ENCODE results near the gene ZNF320. TPM values are rescaled to one million over a fixed set of nuclear protein-coding genes. Genes with fewer than 3 reads are reported as not detected.

Gene ZNF320
- 1.6 and 1.8 TPM in 2 replicates for total RNA-seq

DNA sequence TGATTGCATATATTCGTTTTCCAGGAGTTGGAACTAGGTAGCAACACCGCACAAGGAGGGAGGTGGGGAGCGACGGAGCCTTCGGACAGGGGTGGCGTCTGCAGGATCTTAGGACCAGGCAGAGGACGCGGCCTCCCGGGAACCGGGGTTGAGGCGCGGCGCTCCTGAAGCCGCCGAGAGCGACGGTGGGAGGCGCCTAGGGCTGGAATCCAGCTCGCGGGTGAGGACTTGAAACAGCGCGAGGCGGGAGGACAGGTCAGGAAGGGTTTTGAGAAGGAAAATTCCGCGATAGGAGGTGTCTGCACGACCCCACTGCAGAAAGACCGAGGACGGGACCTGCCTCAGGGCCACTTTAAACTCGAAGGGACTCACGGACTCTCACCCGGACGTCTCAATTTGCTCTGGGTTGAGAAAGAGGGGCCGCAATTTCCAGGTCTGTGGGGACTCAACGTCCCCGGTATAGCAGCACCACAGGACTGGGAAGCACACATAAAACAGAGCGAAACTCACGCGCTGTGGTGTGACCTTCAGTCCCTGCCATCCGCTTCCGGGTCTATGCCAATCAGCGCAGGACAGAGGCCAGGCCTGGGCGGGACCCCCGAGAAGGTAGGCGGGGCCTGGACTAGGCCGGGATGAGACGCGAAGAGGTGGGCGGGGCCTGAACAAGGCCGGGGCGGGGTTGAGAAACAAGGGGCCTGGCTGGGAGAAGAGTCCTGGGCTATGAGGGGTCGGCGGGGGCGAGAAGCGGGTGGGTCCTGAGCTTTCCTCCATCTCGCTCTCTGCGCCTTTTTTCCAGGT is at the start of gene ZNF320:
ZNF320 (minus strand) TSS at position 498 of the 798 bp plus-strand sequence. CDS start 7,380 bp downstream, outside the sequence.

DNA sequence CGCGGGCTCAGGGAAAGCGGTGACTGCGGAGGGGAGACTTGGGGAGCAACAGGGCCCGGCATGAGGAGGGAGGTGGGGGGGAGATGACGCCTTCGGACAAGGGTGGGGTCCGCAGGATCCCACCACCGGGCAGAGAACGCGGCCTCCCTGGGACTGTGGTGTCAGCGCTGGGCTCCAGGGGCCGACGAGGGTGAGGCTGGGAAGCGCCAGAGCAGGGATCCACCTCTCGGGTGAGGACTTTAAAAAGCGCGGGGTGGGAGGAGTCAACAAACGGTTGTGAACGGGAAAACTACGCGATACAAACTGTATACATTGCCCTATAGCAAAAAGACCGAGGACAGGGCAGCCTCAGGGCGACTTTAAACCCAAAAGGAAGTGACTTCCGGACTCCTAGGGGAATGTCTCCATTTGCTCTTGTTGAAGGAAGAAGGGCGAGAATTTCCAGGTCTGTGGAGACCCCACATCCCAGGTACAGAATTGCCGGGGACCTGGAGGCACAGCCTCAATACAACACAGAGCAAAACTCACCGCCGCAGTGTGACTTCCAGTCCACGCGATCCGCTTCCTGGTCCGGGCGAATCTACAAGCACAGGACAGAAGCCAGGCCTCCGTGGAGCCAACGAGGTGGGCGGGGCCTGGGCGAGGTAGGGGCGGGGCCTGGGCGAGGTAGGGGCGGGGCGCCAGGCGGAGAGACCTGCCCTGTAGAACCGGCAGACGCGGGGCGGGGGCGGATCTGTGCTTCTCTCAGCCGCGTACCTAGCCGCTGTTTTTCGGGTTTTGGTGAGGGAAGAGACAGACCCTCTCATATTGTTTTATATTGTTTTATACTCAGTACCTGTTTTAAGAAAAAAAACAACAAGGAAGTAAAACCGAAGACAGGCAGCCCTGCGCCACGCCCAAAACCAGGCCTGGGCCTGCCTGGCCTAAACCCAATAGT is 25.7 kb upstream of the ZNF320 start, which contains the start of gene ZNF888:
ZNF888 (minus strand) TSS at position 588 of the 937 bp plus-strand sequence. CDS start 5,555 bp downstream, outside the sequence.

DNA sequence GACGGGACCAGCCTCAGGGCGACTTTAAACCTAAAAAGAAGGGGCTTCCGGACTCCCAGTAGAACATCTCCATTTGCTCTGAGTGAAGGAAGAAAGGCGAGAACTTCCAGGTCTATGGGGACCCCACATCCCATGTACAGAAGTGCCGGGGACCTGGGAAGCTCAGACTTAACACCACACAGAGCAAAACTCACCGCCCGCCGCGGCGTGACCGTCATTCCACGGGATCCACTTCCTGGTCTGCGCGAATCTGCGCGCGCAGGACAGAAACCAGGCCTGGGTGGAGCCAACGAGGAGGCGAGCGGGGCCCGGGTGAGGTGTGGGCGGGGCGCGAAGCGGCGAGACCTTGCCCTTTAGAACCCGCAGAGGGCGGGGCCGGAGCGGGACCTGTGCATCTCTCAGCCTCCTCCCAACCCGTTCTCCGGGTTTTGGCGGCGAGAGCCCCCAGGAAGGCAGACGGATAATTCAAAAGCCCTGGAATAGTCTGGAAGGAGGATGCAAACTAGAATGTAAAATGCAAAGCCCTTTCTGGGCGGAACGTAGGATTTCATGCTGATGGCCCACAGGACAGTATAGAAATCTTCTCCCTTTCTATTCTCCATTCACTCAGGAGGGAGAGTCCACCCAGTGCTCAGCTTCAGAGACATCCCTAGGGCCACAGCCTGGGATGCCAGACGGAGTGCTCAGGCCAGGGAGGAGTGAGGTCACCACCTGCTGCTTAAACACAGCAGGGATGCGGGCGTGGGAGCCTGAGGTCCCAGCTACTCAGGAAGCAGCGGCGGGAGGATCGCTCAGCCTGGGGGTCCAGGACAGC is 39.9 kb downstream of the ZNF320 start, which contains the start of gene ZNF468:
ZNF468 (minus strand) TSS at position 242 of the 814 bp plus-strand sequence. CDS start 3,347 bp downstream, outside the sequence.

Other genes starting within 250 kb of the ZNF320 start
- gene ZNF611, start 162.6 kb downstream of the ZNF320 start, total RNA-seq: 1.0 and 4.0 TPM in 2 replicates
- 3.0 and 5.8 TPM in 2 replicates for gene ZNF600, start 110.8 kb downstream of the ZNF320 start, total RNA-seq
- gene ZNF28, start 76.0 kb downstream of the ZNF320 start, total RNA-seq: 10.2 and 13.0 TPM in 2 replicates
- gene ZNF468, start 40.0 kb downstream of the ZNF320 start, total RNA-seq: 7.3 and 9.8 TPM in 2 replicates
- 2.4 and 4.1 TPM in 2 replicates for gene ZNF888, start 25.8 kb upstream of the ZNF320 start, total RNA-seq
- gene ZNF816, start 65.2 kb upstream of the ZNF320 start, total RNA-seq: 2.3 and 5.4 TPM in 2 replicates
- gene ERVV-1, start 116.3 kb upstream of the ZNF320 start, total RNA-seq: not detected in 2 replicates
- gene ERVV-2, start 147.1 kb upstream of the ZNF320 start, total RNA-seq: not detected in 2 replicates
- gene ZNF160, start 205.8 kb upstream of the ZNF320 start, total RNA-seq: 7.3 and 12.7 TPM in 2 replicates
- 0.84 and 2.3 TPM in 2 replicates for gene ZNF415, start 235.3 kb upstream of the ZNF320 start, total RNA-seq

All from airway epithelial cell (primary cell).